AG04449 (cell line): ENCODE results near the gene PTPRC.

ENCODE experiments used
- CTCF ChIA-PET: fragments of 350-600 bp; formaldehyde crosslinking; extraction: SDS; loops from one replicate; lab custom pipeline; 2021; ENCODE audit warnings: antibody characterized with exemption; lab: Yijun Ruan, JAX
- POLR2A ChIA-PET: fragments of 400-600, 350-600 bp; formaldehyde crosslinking; extraction: SDS; loops from one replicate; lab custom pipeline; 2020; ENCODE audit warnings: antibody characterized with exemption, inconsistent platforms; lab: Yijun Ruan, JAX
- DNase-seq: peaks from one replicate; pipeline ENCODE4 v3.0.0-alpha.2; 2010; ENCODE audit warnings: low read depth, low spot score
- H3K4me3 ChIP-seq: 2 replicates; pipeline ENCODE4 v1.5.1; 2011; ENCODE audit warnings: low read depth, mild to moderate bottlenecking, control low read depth, low read length
- TF ChIP-seq, protein P1 (sequence below): IDR thresholded peaks from one replicate; pipeline ENCODE4 v1.5.1; 2011; ENCODE audit warnings: mild to moderate bottlenecking, moderate library complexity, low read length, control low read depth, inconsistent platforms; ENCODE audit not compliant: insufficient read depth; ENCODE audit errors: missing control alignments

Gene PTPRC

DNA sequence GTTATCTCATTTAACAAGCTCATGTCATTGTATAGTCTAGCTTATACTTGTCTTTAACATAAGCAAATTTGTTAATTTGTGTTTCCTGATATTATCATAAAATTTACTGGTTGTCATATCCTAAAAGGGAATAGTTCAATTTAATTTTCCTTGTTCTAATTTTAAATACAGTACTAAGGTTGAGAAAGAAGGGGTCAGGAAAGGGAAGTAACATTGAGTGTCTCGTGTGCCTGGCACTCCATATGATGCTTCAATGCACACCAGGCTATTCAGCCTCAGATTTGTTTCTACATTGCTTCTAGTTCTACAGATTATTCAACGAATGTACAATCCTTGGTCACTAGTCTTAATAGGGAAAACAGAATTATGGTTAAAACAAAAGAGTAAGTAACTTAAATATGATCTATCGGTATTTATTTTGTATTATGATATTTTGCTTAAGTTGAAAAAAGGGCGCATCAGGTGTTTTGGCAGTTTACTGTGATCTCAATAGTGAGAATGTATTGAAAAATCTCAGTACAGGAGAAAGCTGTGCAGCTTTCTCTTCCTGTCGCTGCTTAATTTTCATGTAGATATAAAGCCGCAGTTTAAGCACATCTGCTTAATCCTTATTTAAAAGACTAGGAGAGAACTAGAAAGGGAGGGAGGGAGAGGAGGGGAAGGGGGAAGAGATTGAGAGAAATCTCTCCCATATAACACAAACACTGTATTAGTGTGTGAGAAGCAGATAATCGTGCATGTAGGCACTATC is 13.0 kb downstream of the PTPRC start:
- no peak overlapping the region for H3K4me3 ChIP-seq
- no peak for DNase-seq
- TF ChIP-seq, protein P1, sequence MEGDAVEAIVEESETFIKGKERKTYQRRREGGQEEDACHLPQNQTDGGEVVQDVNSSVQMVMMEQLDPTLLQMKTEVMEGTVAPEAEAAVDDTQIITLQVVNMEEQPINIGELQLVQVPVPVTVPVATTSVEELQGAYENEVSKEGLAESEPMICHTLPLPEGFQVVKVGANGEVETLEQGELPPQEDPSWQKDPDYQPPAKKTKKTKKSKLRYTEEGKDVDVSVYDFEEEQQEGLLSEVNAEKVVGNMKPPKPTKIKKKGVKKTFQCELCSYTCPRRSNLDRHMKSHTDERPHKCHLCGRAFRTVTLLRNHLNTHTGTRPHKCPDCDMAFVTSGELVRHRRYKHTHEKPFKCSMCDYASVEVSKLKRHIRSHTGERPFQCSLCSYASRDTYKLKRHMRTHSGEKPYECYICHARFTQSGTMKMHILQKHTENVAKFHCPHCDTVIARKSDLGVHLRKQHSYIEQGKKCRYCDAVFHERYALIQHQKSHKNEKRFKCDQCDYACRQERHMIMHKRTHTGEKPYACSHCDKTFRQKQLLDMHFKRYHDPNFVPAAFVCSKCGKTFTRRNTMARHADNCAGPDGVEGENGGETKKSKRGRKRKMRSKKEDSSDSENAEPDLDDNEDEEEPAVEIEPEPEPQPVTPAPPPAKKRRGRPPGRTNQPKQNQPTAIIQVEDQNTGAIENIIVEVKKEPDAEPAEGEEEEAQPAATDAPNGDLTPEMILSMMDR = no peak
- ChIA-PET POLR2A (no interaction called here), CTCF (no interaction called here)

GRCh38 chr1:198653808-198654413 is 15.1 kb downstream of the PTPRC start:
- DNase-seq = no peak
- ChIA-PET POLR2A (no interaction called here), CTCF (no interaction called here)
- no peak overlapping the region for H3K4me3 ChIP-seq
- TF ChIP-seq, protein P1 = no peak

DNA sequence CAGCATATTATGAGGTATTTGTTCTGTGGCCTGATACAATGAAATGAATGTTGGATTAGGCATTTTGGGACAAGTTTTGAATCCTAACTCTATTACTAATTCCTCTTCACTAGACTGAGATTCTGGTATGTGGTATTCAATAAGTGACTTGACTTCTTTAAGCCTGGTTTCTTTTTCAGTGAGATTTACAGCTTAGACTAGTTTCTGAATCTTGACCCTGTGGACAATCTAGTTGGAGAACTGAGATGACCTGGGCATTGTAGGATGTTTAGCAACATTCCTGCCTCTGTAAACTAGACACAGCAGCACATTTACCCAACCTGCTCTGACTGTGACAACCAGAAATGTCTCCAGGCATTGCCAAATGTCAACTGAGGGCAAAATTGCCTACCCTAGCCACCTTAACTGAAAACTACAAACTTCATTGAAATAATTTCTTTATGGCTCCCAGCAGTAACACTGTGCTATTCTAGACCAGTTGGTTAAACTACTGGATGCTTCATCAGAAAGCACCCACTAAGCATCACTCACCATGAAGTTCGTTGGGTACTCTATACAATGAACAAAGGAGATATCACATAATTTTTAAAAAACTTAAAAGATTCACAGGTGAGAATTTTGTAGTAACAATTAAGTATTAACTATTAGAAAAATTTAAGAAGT is 16.8 kb downstream of the PTPRC start:
- no peak overlapping the region for H3K4me3 ChIP-seq
- no peak for DNase-seq
- ChIA-PET CTCF (no interaction called here), POLR2A (no interaction called here)
- TF ChIP-seq, protein P1 = no peak

DNA sequence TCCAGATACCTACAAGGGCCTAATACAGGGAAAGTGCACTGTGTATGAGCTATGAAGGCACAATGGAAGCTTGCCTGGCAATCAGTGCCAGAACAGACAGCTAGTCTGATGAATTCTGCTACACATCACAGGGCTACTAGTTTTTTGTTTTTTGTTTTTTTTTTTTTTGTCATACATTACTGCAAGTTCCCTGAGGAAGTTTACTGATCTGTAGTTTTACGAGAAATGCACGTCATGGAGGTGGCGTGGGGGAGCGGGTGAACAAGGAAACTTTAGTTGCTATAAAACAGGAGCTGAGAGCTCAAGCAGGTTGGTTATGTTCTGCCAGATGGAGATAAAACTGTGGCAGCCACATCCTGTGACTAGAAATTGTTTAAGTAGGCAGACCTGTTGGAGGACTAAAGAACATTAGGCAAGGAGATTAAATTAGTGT is 17.7 kb downstream of the PTPRC start:
- ChIA-PET CTCF (no interaction called here), POLR2A (interaction anchor here (0.8 kb wide), 1 partner anchor 554 kb away, joined by 3 read pairs; no protein-coding TSS in a partner anchor)
- TF ChIP-seq, protein P1 = no peak
- no peak for DNase-seq
- H3K4me3 ChIP-seq = no peak overlapping the region

- ChIA-PET CTCF (no interaction called here), POLR2A (interaction anchor here (0.8 kb wide), 1 partner anchor 555 kb away, joined by 3 read pairs; no protein-coding TSS in a partner anchor)
- TF ChIP-seq, protein P1 = no peak
- no peak overlapping the region for H3K4me3 ChIP-seq
- DNase-seq = peak; percentile 99
These were observed 18.8 kb downstream of the PTPRC start for GRCh38 chr1:198657550-198658064.
